Stimulated activated naive CD8-positive, alpha-beta T cell treated with anti-CD3 and anti-CD28 coated beads, Interleukin-15, amount 100 ng/mL, for 72 hours (primary cell): ENCODE measurements around the gene TMBIM1.
A peak's percentile ranks its signal among the peaks of the same experiment; 100 is the strongest.

ENCODE experiments used
- ATAC-seq: fragments of 150-1000 bp; cut with Tn5 transposase; 2 replicates; pipeline ENCODE4 v1.10.0; 2021; ENCODE audit warnings: mild to moderate bottlenecking, moderate library complexity
- DNase-seq, 2 donors: peaks; one replicate each; pipeline ENCODE4 v3.0.0; 2021 to 2022
- H3K27ac Mint-ChIP-seq, 2 donors: one replicate each; pipeline ENCODE4 v1.8.0; 2022; ENCODE audit warnings: mild to moderate bottlenecking in 2 of 2, mixed read lengths in 2 of 2, moderate library complexity in 2 of 2
- H3K27me3 Mint-ChIP-seq: one replicate; pipeline ENCODE4 v1.8.0; 2022; ENCODE audit warnings: mixed read lengths
- H3K4me1 Mint-ChIP-seq: one replicate; pipeline ENCODE4 v1.8.0; 2022; ENCODE audit warnings: mild to moderate bottlenecking, mixed read lengths
- H3K4me3 Mint-ChIP-seq, 2 donors: one replicate each; pipeline ENCODE4 v1.8.0; 2022; ENCODE audit warnings: mild to moderate bottlenecking in 2 of 2, mixed read lengths in 2 of 2, moderate library complexity in 1 of 2
- H3K9me3 Mint-ChIP-seq, 2 donors: one replicate each; pipeline ENCODE4 v1.8.0; 2022; ENCODE audit warnings: mixed read lengths in 2 of 2

TMBIM1 gene

DNA sequence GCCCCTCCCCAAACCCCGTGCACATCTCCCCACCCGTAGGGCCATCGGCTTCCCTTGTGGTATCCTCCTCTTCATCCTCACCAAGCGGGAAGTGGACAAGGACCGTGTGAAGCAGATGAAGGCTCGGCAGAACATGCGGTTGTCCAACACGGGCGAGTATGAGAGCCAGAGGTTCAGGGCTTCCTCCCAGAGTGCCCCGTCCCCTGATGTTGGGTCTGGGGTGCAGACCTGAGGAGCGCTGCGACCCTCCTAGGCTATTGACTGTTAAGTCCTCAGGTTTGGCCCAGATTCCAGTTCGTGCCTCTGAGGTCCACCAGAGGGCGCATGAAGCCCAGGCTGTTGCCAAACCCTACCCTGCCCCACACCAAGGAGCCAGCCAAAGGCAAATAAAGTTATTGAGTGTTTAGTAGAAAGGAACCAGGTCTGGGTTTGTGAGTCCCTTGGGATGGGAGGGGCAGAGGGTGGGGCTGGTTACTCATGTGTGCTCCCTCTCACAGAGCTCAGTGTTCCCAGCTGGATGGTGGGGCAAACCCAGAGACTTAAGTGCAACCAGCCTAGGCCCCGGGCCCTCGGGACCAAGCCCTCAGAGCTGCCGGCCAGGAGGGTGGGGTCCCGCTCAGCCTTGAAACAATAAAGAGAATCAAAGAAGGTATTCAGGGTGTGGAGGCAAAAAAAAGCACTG is 19.6 kb downstream of the TMBIM1 start:
- Mint-ChIP-seq H3K4me1 (peaks cover 47% of the 10 kb centered on the region), H3K27ac (peak overlapping the region in 1 of 2 donors; percentile 42), H3K27me3 (no peaks in the 10 kb centered on the region), H3K4me3 (no peak overlapping the region), H3K9me3 (no peaks in the 10 kb centered on the region)
- peak; percentile 66 to 78 for DNase-seq
- peak; percentile 36 for ATAC-seq

DNA sequence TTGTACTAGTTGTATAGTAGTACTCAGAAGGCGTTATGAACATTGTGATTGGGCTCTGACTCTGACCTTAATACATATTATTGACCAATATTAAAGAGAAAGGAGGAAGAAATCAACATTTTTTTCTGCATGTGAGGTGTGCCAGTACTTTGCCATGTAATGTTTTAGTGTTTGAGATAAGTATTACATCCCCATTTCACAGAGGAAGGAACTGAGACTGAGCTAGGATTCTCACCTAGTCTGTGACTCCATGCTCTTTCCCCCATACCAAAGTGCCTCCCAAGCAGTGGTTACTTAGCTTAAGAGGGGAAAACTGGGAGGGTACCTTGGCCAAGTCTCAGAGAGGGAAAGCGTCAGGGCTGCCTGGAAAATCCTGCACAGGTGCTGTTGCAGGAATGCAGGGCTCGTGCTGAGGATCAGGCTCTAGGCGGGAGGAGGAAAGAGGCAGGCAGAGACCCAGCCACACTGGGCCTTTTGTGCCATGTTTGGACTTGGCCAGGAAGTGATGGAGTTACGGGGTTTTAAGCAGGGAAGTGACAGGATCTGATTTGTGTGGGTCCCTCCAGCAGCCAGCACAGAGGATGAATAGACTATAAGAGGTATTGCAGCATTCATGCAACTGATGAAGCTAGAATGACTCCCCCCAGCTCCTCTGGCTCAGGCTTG is 20.3 kb downstream of the TMBIM1 start:
- ATAC-seq (no peak), DNase-seq (no peak)
- H3K4me1 Mint-ChIP-seq = peaks cover 51% of the 10 kb centered on the region
- H3K4me3 Mint-ChIP-seq = peak overlapping the region; percentile 88
- H3K9me3 Mint-ChIP-seq = no peaks in the 10 kb centered on the region
- no peaks in the 10 kb centered on the region for H3K27me3 Mint-ChIP-seq
- peak overlapping the region in 1 of 2 donors; percentile 74 for H3K27ac Mint-ChIP-seq

DNA sequence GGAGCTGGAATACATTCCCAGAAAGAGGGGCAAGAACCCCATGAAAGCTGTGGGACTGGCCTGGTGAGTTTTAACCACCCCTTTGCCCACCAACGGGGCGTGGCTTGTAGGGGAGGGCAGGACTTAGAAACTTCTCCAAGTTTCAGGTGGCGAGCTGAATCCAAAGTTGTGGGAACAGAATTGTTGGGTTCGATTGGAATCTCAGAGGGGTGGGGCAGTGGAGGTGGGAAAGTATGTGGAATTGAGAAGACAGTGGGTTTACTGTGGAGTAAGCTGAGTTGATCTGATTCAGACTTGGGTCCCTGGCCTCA is 20.9 kb downstream of the TMBIM1 start:
- no peak for ATAC-seq
- Mint-ChIP-seq H3K27me3 (no peaks in the 10 kb centered on the region), H3K27ac (peak overlapping the region in 1 of 2 donors; percentile 38), H3K9me3 (no peaks in the 10 kb centered on the region), H3K4me1 (peaks cover 51% of the 10 kb centered on the region), H3K4me3 (peak overlapping the region; percentile 88)
- DNase-seq = no peak

DNA sequence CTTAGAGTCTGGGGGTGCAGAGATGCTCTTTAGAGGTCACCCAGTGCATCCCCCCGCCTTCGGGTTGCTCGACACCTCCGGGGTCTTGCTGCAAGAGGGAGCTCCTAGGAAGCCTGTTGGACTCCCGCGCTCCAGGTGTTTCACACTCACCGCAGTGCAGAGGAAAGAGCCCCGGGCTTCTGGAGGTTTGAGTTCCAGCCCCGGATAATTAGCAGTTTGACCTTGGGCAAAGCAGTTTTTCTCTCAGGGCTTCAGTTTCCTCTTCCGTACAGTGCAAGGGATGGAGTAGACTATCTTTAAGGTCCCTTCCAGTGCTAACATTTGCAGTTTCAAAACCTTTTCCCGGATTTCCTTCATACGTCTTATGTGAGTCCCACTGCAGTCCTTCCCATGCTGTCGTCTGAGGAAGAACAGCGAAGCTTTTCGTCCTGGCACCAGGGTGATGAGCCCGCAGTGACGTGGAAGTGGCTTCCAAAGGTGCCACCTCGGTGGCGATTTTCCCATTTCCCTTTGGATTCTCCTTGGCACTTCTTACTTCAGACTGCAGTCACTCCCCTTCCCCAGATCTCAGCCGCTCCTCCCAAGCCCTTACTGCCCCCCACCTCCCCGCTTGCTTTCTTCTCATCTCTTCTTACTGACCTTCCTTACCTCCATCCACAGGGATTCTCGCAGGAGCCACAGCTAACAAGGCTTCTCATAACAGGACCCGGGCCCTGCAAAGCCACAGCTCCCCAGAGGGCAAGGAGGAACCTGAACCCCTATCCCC is 21.4 kb downstream of the TMBIM1 start:
- H3K9me3 Mint-ChIP-seq = no peaks in the 10 kb centered on the region

DNA sequence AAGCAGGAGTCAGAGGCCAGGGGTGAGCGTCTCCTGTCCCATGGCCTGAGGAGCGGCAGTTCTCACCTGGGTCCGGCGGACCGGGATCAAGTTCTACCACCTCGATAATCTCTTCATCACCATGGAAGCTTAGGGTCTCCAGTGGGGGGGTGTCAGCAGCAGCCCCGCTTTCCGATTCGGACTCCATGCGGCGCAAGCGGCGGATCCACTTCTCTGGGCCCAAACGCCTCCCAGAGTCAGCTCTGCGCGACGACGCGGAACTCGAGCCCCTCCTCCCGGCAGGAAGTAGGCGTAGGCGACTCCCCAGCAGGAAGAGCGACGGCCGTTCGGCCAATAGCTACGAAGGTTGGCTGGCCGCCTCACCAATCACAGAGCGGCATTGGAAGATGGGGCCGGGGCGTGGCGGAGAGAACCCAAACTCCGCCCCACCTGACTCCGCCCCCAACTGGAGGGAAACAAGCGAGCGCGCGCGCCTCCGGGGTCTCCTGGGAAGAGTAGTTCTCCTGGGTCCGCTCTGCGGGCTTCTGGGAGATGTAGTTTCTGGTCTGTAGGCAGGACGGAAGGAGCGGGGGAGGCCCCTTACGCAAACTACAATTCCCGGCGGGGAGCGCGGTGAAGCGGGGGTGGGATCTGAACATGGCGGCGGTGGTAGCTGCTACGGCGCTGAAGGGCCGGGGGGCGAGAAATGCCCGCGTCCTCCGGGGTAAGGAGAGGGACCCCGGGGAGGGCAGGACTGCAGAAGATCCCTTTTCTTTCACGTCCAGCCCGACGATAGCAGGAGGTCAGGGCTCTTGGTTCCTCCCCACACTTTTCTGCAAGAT is 22.2 kb downstream of the TMBIM1 start, which contains the start of the genes AAMP and PNKD:
Gene AAMP, minus strand, starts transcription at position 238 of the 821 bp plus-strand sequence. Its CDS starts 51 bp downstream, at position 187.
Gene PNKD, plus strand, starts transcription at position 620 of the 821 bp plus-strand sequence. Its CDS starts 17 bp downstream, at position 637.
- peak; percentile 100 for DNase-seq
- H3K9me3 Mint-ChIP-seq = no peaks in the 10 kb centered on the region
- no peaks in the 10 kb centered on the region for H3K27me3 Mint-ChIP-seq
- H3K27ac Mint-ChIP-seq = peak within 1 kb of the TSS; percentile 90 to 99
- peak; percentile 93 for ATAC-seq
- peaks cover 62% of the 10 kb centered on the region for H3K4me1 Mint-ChIP-seq
- peak within 1 kb of the TSS; percentile 88 for H3K4me3 Mint-ChIP-seq

More for the DNA sequence above, 21.4 kb downstream of the TMBIM1 start:
- Mint-ChIP-seq H3K27me3 (no peaks in the 10 kb centered on the region), H3K27ac (peak overlapping the region; percentile 90 to 99), H3K4me3 (peak overlapping the region; percentile 88), H3K4me1 (peaks cover 54% of the 10 kb centered on the region)
- ATAC-seq = peak; percentile 0
- no peak for DNase-seq

DNA sequence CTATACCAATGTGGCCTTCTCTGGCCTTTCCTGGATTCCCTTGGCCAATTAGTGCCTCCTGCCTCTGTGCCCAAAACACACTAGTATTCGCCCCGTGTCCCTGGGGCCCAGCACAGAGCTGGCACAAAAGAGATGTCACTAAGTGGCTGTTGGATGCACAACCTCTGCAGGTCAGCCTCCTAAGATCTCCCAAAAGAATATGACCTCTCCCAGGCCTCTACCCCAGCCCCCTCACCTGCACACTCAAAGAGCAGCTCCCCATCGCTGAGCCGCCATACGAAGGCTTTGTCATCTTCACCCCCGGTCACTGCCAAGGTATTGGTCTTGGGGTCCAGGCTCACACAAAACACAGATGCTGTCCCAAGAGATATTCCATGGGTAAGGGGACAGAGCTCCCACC is 25.0 kb downstream of the TMBIM1 start:
- H3K27ac Mint-ChIP-seq = peak overlapping the region; percentile 27 to 29
- ATAC-seq (no peak), DNase-seq (no peak)
- H3K4me1 Mint-ChIP-seq = peaks cover 74% of the 10 kb centered on the region
- H3K27me3 Mint-ChIP-seq = no peaks in the 10 kb centered on the region
- no peaks in the 10 kb centered on the region for H3K9me3 Mint-ChIP-seq
- no peak overlapping the region for H3K4me3 Mint-ChIP-seq

DNA sequence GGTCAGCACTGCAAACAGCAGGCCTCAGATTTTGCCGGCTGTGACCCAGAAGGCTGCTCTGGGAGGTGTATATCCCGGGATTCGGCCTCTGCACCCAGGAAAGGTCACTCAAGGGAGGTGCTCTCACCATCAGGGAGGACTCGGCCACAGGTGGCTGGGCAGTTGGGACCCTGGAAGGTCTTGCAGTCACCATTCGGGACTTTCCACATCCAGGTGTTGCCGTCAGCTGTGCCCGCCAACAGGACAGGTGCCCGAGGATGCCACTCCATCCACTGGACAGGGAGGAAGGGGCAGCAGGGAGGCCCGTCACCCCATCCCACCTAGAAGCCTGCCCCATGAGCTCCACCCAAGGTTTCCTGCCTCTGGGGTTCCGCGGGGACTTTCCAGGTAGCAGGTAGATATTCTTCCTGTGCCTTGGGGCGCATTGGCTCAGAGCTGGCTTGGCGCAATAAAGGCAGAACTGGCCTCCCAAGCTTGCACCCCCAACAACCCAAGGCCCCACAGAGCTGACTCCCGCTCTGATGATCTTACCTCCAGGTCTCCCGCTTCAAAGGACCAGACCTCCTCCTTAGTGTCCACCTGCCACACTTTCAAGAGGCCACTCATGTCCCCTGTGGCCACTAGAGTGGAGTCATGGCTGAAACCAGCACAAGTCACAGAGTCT is 25.9 kb downstream of the TMBIM1 start:
- no peak overlapping the region for H3K4me3 Mint-ChIP-seq
- no peaks in the 10 kb centered on the region for H3K27me3 Mint-ChIP-seq
- no peaks in the 10 kb centered on the region for H3K9me3 Mint-ChIP-seq
- DNase-seq (no peak), ATAC-seq (no peak)
- peak overlapping the region in 1 of 2 donors; percentile 15 for H3K27ac Mint-ChIP-seq
- peaks cover 66% of the 10 kb centered on the region for H3K4me1 Mint-ChIP-seq

DNA sequence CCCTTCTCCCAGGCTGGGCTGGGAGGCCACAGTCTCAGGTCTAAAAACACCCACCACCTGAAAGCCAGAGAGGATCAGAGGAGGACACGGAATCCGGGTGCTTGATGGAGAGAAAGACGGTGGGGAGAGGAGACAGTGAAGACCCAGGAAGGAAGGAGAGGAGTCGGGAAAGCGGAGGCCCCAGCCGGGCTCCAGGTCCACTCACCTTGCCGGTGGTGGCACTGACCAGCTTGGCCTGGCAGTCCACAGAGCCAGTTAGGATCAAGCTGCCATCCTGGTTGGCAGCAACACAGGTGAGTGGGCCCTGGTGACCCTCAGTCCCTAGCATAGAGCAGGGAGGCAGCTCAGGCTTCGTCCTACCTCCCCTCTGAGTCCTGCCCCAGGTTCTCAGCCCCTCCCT is 26.7 kb downstream of the TMBIM1 start:
- Mint-ChIP-seq H3K9me3 (no peaks in the 10 kb centered on the region), H3K4me1 (peaks cover 60% of the 10 kb centered on the region), H3K27me3 (no peaks in the 10 kb centered on the region), H3K27ac (peak overlapping the region; percentile 49 to 91), H3K4me3 (no peak overlapping the region)
- DNase-seq (no peak), ATAC-seq (no peak)

DNA sequence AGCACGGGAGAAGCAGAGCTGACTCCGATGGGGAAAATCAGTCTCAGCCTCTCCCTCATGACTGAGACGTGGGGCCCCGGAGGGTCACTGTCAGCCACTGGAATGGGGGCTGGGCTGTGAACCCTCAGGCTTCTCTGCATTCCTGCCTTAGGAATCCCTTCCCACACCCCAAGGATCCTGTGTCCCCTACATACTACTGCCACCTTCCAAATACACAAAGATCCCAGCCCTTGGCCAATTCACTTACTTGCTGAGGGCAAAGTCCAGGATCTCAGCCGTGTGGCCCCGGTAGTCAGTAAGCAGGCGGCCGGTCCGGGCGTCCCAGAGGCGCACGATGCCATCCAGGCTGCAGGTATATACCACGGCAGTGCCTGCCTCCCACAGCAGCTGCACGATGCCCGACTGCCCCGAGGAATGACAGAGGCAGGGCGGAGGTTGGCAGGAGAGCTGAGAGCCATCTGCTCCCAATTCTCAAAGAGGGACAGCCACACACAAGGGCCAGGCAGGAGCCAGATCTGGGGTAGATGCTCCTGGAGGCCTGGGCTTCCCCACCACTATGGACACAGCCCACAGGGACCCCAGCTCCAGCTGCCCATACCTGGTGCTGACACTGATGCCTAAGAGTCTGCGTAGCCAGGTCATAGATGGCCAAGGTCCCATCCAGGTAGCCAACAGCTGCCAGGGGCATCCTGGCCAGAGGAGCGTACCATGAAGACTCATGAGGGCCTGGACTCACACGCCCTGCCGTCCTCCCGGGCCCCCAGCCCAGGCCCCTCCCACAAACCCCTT is 27.3 kb downstream of the TMBIM1 start:
- no peaks in the 10 kb centered on the region for H3K9me3 Mint-ChIP-seq
- H3K4me3 Mint-ChIP-seq = no peak overlapping the region
- H3K27ac Mint-ChIP-seq = peak overlapping the region in 1 of 2 donors; percentile 34
- DNase-seq = no peak
- no peak for ATAC-seq
- H3K4me1 Mint-ChIP-seq = peaks cover 60% of the 10 kb centered on the region
- H3K27me3 Mint-ChIP-seq = no peaks in the 10 kb centered on the region

DNA sequence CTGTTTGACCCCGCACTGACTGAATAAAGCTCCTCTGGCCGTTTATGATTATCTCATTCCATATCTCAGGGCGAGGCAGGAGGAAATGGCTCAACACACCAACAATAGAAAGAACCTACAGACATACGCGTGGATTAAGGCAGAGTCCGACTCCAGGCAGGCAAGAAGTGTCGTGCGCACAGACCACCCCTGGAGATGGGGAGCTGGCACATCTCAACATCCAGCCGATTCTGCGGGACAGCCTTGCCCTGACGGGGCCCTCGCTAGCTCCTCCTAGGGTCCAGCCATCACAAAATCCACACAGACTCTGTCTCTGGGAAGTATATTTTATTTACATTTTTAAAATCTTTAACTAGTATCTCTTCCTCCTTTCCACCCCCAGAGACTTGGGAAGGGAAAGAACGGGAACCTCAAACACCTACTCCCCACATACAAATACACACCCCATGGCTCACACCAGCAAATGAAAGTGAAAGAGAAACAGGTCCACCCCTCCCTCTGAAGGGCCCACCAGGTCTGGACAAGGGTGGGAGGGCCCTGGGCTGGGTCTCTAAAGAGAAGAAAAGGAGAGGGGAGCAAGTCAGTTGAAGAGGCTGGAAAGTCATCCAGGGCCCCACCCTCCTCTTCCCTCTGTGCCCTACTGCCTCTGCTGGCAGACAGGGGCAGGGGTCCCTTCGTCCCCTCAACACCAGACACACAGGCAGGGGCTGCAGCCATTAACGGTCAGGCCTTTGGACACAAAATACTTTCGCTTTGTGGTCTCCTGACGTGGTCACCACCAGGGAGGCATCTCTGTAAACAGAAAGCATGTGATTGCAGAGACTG is 28.3 kb downstream of the TMBIM1 start:
- H3K27ac Mint-ChIP-seq = peak overlapping the region; percentile 30 to 44
- H3K4me3 Mint-ChIP-seq = no peak overlapping the region
- DNase-seq (no peak), ATAC-seq (peak; percentile 57)
- no peaks in the 10 kb centered on the region for H3K27me3 Mint-ChIP-seq
- H3K9me3 Mint-ChIP-seq = no peaks in the 10 kb centered on the region
- H3K4me1 Mint-ChIP-seq = peaks cover 59% of the 10 kb centered on the region

DNA sequence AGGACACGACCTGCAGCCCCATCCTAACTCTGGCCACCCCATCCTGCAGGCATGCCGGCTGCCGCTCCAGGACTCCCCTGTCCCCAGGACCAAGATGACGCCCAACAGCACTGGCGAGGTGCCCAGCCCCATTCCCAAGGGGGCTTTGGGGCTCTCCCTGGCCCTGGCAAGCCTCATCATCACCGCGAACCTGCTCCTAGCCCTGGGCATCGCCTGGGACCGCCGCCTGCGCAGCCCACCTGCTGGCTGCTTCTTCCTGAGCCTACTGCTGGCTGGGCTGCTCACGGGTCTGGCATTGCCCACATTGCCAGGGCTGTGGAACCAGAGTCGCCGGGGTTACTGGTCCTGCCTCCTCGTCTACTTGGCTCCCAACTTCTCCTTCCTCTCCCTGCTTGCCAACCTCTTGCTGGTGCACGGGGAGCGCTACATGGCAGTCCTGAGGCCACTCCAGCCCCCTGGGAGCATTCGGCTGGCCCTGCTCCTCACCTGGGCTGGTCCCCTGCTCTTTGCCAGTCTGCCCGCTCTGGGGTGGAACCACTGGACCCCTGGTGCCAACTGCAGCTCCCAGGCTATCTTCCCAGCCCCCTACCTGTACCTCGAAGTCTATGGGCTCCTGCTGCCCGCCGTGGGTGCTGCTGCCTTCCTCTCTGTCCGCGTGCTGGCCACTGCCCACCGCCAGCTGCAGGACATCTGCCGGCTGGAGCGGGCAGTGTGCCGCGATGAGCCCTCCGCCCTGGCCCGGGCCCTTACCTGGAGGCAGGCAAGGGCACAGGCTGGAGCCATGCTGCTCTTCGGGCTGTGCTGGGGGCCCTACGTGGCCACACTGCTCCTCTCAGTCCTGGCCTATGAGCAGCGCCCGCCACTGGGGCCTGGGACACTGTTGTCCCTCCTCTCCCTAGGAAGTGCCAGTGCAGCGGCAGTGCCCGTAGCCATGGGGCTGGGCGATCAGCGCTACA is 29.4 kb downstream of the TMBIM1 start:
- no peak overlapping the region for H3K4me3 Mint-ChIP-seq
- DNase-seq (no peak), ATAC-seq (no peak)
- H3K27me3 Mint-ChIP-seq = no peaks in the 10 kb centered on the region
- H3K9me3 Mint-ChIP-seq = no peaks in the 10 kb centered on the region
- H3K27ac Mint-ChIP-seq = peak overlapping the region in 1 of 2 donors; percentile 92
- peaks cover 64% of the 10 kb centered on the region for H3K4me1 Mint-ChIP-seq

DNA sequence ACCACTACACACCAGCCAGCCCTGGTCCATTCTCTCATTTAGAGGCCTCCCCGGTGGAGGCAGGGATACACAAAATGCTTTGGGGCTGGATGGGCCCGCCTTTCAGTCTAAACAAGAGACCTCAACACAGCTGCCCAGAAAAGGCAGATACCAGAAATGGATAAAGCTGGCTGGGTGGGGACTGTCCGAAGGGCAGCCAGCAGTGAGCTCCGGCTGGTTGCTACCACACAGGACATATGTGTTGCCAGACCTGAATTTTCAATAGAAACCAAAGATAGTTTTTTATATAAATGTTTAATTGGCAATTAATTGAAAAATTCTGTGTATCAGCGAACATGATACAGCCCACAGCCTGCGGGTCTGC is 30.1 kb downstream of the TMBIM1 start:
- H3K9me3 Mint-ChIP-seq = no peaks in the 10 kb centered on the region
- no peak overlapping the region for H3K27ac Mint-ChIP-seq

More for the DNA sequence above, 30.1 kb downstream of the TMBIM1 start:
- no peaks in the 10 kb centered on the region for H3K27me3 Mint-ChIP-seq
- H3K4me1 Mint-ChIP-seq = peaks cover 65% of the 10 kb centered on the region
- no peak overlapping the region for H3K4me3 Mint-ChIP-seq
- DNase-seq (no peak), ATAC-seq (no peak)
